Tibial nerve (tissue), 4 donors: ENCODE results near the gene MED9.
"Not testable (repeated sequence)": the region's sequence is repeated elsewhere in the genome, so short reads cannot be mapped to it uniquely, and the experiment has no call there.

Experiments
- EP300 ChIP-seq, 2 donors: sonication (generic); formaldehyde crosslinking; IDR thresholded peaks; one replicate each; pipeline ENCODE4 v1.6.1; 2017; ENCODE audit warnings: antibody characterized with exemption in 2 of 2, mild to moderate bottlenecking in 1 of 2
- POLR2A ChIP-seq, 2 donors: fragments of 450-650 bp; IDR thresholded peaks; one replicate each; pipeline ENCODE4 v1.6.1; 2017; ENCODE audit warnings: antibody characterized with exemption in 2 of 2, mild to moderate bottlenecking in 2 of 2, moderate library complexity in 2 of 2
- TF ChIP-seq, protein P1 (sequence below), 5 experiments: fragments of 200-600 bp in 3 of 5; fragments of 450-650 bp in 2 of 5; sonication (generic) in 3 of 5; IDR thresholded peaks; one replicate each; pipeline ENCODE4 v1.5.1; 2016 to 2019; ENCODE audit warnings: antibody characterized with exemption in 5 of 5, mild to moderate bottlenecking in 3 of 5, moderate library complexity in 2 of 5

DNA sequence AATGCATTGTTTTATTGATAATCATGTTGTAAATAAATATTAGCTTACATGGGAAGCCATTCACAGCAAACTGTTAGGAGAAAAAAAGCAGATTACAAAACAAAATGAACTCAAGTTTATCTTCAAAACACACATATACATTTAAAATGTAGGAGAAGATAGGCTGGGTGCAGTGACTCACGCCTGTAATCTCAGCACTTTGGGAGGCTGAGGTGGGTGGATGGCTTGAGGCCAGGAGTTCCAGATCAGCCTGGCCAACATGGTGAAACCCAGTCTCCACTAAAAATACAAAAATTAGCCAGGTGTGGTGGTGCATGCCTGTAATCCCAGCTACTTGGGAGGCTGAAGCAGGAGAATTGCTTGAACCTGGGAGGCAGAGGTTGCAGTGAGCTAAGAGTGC, 10.9 kb upstream of the MED9 start:
- TF ChIP-seq, protein P1, sequence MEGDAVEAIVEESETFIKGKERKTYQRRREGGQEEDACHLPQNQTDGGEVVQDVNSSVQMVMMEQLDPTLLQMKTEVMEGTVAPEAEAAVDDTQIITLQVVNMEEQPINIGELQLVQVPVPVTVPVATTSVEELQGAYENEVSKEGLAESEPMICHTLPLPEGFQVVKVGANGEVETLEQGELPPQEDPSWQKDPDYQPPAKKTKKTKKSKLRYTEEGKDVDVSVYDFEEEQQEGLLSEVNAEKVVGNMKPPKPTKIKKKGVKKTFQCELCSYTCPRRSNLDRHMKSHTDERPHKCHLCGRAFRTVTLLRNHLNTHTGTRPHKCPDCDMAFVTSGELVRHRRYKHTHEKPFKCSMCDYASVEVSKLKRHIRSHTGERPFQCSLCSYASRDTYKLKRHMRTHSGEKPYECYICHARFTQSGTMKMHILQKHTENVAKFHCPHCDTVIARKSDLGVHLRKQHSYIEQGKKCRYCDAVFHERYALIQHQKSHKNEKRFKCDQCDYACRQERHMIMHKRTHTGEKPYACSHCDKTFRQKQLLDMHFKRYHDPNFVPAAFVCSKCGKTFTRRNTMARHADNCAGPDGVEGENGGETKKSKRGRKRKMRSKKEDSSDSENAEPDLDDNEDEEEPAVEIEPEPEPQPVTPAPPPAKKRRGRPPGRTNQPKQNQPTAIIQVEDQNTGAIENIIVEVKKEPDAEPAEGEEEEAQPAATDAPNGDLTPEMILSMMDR (IDR thresholded peaks at IDR 0.05), result not testable (repeated sequence)
- TF ChIP-seq POLR2A, EP300 (IDR thresholded peaks at IDR 0.05): not testable (repeated sequence)
